Stimulated activated CD4-positive, alpha-beta T cell treated with anti-CD3 and anti-CD28 coated beads, Interleukin-12 subunit alpha, Interleukin-12 subunit beta, amount 100 ng/mL, for 24 hours (primary cell): ENCODE data around the gene DUOXA2.

Experiments
- DNase-seq, 2 experiments: peaks; one replicate each; pipeline ENCODE4 v3.0.0-alpha.2; 2020; ENCODE audit warnings: low read depth in 2 of 2

DUOXA2 gene

DNA sequence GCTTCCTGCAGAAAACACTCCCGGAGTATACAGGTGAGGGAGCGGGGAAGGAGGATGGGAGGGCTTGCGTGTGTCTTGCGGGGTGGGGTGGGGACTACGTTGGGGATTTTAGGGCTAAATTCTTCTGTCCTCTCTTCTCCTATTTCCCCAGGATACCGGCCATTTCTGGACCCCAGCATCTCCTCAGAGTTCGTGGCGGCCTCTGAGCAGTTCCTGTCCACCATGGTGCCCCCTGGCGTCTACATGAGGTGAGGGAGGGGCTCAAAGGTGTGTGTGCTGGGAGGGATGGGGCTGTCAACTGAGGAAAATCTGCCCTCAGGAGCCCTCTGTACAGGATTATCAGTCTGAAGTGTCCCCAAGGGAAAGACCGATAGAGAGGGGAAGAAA is 22.2 kb downstream of the DUOXA2 start:
- no peak for DNase-seq

DNA sequence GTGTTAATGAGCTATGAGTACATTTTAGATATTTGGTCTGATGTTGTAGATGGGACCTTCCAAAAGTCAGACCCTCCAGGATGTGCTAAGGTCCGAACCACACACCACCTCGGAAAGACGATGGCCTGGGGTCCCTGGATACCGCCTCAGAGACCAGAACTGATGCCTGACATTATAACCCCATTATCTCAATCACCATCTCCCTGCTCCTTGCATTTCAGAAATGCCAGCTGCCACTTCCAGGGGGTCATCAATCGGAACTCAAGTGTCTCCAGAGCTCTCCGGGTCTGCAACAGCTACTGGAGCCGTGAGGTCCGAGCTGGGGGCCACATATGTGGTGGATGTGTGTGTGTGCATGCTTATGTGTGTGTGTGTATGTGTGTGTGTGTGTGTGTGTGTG is 23.6 kb downstream of the DUOXA2 start:
- no peak for DNase-seq

DNA sequence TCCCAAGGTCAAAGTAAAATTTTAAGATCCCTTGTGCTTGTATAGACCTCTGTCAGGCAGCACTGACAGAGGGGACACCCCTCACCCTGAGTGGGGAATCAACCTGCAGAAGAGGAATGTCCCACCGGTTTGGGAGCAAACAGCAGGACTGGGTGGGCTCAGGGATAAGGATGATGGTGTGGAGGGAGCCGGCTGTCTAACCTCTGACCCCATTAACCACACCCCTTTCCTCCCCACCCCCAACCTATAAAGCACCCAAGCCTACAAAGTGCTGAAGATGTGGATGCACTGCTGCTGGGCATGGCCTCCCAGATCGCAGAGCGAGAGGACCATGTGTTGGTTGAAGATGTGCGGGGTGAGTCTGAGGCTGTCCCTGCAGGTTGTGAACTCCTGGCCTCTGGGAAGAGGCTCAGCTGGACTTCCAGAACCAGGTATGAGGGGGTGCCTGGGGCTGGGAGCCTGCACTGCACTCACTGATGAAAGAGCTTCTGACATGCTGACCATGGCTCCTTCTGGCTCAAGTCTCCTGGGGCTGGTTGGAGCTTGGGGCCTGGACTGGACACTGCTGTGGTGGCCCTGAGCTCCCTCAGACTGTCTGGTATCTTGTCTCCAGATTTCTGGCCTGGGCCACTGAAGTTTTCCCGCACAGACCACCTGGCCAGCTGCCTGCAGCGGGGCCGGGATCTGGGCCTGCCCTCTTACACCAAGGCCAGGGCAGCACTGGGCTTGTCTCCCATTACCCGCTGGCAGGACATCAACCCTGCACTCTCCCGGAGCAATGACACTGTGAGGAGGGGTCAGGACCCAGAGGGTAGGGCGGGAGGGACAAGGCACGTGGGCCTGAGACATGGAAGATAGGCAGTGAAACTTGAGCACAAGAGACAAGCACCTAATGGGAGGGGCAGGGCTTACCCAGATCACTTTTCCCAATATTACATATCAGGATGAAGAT is 25.0 kb downstream of the DUOXA2 start:
- DNase-seq, result no peak

DNA sequence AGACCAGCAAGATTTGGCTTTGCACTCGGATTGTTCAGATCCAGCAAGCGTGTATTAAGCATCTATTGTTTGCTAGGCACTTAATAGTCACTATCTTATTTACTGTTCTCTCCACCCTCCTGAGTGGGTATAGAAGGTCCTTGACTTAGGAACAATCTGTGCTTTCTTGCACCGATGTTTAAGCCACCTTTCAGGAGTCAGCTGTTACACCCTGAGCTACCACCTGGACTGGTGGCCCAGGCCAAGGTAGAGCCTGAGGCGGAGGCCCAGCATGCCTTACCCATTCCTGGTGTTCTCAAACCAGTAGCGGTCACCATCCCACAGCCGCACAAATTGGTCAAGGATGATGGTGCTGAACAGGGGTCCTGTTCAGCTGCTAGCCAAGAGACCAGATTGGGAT is 25.6 kb downstream of the DUOXA2 start:
- no peak for DNase-seq

DNA sequence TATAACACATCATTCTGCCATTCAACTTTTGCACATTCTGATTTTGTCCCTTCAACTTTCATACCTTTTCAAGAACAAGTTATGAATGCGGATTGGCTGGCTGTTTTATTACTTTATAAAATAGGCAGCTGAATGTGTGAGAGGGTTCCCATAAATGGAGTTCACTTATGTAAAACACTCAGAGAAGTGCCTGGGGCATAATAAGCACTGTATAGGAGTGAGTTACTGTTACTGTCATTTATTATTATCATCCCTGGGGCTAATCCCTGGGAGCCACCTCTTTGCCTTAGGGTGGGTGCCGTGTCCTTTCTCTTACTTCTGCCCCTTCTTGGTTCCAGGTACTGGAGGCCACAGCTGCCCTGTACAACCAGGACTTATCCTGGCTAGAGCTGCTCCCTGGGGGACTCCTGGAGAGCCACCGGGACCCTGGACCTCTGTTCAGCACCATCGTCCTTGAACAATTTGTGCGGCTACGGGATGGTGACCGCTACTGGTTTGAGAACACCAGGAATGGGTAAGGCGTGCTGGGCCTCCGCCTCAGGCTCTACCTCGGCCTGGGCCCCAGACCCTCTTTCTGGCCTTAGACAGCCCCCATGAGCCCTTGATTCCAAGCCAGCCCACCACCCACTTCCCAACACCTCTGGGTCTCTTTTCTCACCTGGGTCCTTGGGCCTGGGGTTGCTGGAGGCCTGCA is 26.6 kb downstream of the DUOXA2 start:
- DNase-seq, result no peak

DNA sequence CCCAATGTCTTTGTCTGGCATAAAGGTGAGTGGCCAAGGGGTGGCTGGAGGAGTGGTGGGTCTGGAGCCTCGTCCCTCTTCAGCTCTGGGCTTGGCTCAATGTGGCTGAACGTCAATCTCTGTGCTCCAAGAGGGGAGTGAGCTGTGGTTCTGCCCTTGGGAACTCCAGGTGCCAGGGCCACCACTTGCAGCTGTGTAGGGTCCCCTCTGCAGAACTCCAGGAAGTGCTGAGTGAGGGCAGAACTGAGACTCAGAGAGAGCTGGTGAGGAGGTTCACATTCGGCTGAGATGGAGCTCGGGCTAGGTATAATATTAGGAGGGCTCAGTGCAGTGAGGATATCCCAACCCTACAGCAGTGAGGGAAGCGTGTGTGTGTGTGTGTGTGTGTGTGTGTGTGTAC is 27.3 kb downstream of the DUOXA2 start:
- DNase-seq, result no peak

DNA sequence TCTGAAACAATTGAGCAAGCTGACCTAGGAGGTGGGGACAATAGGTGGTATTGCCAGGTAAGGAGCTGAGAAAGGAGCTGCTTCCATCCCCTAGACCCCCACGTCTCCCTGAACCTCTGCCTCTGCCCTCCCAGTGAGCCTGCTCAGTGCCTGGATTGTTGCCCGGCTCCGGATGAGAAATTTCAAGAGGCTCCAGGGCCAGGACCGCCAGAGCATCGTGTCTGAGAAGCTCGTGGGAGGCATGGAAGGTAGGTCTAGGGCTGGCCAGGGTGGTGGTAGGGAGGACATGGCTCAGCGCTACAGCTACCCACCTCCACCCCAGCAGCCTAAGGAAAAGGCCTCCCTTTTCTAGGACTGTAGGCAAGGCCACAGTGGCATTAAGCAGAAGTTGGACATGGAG is 28.9 kb downstream of the DUOXA2 start:
- no peak for DNase-seq

DNA sequence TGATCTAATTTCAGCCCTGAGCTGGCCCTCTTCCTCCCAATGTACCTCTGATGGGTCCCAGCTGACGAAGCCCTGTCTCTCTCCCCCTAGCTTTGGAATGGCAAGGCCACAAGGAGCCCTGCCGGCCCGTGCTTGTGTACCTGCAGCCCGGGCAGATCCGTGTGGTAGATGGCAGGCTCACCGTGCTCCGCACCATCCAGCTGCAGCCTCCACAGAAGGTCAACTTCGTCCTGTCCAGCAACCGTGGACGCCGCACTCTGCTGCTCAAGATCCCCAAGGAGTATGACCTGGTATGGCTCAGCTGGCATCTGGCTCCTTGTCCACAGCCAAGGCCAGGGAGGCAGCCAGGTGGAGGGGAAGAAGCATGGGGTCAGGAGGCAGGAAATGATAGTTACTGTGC is 29.8 kb downstream of the DUOXA2 start:
- DNase-seq, result no peak

DNA sequence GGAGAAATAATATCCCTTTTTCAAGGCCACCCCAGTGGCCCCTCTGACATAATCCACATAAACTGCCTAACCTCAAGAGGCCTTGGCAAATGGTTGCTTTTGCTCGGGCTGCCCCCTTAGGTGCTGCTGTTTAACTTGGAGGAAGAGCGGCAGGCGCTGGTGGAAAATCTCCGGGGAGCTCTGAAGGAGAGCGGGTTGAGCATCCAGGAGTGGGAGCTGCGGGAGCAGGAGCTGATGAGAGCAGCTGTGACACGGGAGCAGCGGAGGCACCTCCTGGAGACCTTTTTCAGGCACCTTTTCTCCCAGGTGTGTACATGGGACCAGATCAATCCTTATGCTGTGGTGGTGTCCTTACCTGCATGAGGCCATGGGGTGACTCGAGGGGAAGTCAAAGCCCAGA is 30.6 kb downstream of the DUOXA2 start:
- DNase-seq, result no peak

DNA sequence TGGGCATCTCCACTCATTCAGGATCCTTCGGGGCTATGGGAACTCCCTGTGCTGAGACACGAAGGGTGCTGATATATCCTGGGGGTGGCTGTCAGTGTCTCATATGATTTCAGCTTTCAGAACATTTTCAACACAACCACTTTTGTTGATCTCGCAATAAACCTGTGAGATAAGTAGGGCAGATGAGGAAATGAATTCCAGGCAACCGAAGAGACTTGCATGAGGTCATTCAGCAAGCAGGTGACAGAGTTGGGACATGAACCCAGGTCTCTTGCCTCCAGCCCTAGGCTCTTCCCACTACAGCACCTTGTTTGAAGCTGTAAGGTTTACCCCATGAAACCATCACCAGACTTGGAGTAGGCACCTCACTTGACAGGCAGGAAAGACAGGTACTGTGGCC is 32.3 kb downstream of the DUOXA2 start:
- DNase-seq, result no peak

DNA sequence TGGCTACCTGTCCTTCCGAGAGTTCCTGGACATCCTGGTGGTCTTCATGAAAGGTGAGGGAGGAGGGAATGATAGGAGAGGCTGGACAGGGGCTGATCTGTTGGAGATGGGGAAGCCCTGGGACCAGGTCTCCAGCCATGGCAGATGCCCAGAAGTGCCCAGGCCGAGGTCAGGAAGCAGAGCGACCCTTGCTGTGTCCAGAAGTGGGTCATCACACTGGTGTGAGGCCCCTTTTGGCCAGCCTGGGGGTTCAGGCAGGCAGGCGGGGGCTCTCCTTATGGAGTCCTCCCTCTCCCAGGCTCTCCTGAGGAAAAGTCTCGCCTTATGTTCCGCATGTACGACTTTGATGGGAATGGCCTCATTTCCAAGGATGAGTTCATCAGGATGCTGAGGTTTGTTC is 33.5 kb downstream of the DUOXA2 start:
- DNase-seq, result no peak

DNA sequence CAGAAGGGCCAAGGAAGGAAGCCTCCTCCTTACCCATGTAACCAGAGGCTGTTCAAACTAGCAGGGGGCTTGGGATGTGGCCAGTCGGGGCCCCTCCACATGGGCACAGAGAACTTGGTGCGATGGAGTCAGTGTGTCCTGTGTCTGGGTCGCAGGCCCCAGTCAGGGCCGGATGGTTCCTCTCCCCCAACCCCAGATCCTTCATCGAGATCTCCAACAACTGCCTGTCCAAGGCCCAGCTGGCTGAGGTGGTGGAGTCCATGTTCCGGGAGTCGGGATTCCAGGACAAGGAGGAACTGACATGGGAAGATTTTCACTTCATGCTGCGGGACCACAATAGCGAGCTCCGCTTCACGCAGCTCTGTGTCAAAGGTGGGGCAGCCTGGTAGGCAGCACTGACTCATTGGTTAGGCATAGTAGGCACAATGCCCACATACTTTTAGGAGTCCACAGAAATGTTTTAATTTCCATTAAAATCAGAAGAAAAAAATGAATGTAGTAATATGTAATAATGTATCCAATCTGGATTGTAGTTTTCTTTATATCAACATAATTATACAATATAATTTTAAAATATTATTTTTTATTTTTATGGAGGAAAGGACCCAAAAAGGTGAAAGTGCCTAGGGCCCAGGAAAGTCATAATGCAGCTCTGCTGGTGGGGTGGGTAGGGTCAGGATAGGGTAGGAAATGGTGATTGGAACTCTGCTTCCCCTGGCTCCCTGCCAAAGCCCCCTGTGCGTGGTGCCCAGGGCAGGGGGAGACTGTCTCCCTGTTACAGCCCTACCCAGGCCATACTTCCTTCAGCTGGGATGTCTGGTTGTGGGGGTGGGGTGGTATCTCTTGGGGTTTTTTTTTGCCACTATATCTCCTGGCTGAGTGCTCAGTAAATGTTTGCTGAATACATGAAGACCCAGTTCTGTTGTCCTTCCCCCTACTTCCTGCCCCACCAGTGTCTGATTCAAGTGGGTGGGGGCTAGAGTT is 34.2 kb downstream of the DUOXA2 start:
- no peak for DNase-seq

DNA sequence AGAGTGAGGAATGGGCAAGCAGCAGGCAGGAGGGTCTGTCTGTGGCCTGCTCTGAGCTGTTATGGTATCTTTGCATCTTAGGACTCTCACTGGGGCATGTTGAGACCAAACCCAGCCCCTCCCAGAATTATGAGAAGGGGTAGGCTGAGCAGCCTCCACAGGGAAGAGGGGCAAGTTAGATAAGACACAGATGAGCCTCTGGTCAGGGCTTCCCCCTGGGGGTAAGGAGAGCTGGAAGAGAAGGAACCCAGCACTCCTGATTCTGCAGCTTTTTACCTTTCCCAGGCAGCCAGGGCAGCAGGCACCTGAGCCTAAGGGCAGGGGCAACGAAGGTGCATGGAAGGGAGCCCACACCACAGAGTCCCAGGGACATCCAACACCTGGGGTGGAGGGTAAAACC is 34.9 kb downstream of the DUOXA2 start:
- DNase-seq, result no peak

DNA sequence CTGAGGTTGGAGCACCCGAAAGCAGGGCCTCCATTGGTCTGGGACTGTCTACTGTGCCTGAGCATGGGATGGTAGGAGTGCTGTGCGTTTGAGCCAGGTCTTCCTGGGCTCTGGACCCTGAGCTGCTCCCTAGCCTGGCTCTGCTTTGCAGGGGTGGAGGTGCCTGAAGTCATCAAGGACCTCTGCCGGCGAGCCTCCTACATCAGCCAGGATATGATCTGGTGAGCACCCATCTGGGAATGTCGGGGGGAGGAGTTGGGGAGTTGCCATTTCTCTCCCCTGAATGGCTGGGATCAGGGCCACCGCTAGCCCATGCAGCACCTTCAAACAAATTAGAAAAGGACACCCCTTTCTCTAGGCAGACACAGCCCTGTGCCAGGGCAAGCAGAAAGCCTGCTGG is 36.4 kb downstream of the DUOXA2 start:
- no peak for DNase-seq

DNA sequence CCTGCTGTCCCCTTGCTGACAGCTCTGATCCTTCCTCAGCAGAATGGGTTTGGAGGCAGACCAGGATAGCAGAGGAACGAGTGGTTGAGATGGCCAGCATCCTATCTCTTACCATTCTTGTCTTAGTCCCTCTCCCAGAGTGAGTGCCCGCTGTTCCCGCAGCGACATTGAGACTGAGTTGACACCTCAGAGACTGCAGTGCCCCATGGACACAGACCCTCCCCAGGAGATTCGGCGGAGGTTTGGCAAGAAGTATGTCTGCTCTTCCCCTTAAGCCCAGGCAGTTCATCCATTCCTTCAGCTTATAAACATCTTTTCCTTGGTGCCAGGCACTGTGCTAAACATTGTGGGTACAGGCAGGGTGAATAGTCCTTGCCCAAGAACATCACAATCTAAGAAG is 36.9 kb downstream of the DUOXA2 start:
- no peak for DNase-seq

DNA sequence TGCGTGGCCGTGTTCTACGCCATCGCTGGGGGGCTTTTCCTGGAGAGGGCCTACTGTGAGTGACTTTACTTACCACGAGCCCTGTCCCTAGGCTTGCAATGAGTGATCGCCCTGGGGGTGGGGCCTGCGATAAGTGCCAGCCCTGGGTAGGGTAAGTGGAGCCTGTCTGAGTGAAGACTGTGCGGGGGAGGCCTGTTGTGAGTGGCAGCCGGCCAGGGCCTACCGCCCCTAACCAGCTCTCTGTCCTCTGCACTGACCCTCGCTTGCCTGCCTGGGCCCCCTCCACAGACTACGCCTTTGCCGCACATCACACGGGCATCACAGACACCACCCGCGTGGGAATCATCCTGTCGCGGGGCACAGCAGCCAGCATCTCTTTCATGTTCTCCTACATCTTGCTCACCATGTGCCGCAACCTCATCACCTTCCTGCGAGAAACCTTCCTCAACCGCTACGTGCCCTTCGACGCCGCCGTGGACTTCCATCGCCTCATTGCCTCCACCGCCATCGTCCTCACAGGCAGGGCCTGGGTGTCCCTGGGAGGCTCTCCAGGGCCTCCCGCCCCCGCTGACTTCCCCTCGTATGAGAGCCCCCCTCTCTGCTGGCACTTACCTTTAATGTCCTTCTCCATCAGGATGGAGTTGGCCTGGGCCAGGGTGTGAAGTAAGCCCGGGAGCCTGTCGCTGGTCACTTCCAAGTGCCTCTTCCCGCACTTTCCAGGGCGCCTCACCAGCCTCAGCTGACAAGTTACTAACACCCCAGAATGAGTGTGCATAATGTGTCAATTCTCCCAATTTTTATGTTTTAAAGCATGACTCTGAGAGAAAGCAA is 38.1 kb downstream of the DUOXA2 start:
- no peak for DNase-seq

DNA sequence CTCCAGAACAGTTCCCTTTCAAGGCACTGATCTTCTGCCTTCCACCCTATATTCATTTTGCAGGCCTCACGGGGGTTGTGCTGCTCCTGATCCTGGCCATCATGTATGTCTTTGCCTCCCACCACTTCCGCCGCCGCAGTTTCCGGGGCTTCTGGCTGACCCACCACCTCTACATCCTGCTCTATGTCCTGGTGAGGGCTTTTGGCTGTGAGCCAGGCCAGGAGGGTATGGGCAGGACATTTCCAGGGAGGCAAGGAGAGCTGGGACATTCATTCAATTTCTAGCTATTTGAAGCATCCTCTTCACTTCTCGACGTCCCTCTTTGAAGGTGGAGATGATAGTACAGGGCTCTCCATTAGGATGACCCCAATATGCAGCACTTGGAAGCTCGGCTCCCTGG is 41.6 kb downstream of the DUOXA2 start:
- no peak for DNase-seq

DNA sequence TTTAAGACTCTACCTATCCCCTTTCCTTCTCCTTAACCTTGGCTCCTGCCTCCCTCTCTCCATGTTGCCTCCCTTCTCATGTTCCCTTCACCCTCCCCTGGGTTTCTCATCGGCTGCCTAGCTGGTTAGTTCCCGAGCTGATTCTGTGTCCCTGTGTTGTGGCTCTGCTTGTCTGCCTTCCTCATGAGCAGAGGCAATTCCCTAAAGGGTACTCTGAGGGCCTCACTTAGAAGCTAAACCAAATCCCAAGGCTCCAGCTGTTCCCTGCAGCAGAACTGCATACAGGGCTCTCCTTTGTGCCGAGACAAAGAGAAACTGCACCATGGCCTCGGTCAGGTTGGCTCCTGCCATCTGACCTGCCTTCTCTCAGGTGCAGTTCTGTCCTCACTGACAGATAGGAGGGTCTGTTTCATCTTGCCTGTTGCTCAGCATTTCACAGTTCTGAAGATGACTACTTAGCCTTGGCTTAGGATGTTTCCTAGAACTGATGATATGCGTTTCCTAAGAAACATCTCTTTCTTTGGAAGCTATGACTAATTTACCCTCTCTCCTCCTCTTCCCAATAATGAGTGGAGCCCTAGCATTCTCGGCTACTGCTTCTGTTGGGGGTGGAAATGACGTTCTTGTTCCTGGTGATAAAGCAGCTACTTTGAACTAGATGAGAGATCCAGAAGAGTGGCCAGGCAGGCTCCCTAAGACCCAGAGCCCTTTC is 42.8 kb downstream of the DUOXA2 start:
- no peak for DNase-seq

DNA sequence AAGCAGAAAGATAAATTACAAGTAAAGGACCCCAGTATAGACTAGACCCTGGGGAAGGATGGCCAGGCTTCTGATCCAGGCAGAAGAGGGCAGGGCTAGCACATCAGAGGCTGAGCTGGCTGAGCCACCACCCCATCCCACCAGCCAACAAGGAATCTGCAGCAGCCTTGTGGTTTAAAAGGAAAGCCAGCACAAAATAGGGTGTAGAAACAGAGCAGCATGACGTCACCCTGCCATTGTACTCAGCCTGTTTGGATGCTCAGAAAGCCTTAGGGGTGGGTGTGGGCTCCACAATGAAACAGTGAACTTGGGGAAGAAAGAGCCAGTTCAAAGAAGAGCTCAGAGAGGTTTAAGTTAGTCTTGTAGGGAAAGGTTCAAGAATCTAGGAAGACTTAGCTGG is 43.8 kb downstream of the DUOXA2 start:
- DNase-seq, result no peak

DNA sequence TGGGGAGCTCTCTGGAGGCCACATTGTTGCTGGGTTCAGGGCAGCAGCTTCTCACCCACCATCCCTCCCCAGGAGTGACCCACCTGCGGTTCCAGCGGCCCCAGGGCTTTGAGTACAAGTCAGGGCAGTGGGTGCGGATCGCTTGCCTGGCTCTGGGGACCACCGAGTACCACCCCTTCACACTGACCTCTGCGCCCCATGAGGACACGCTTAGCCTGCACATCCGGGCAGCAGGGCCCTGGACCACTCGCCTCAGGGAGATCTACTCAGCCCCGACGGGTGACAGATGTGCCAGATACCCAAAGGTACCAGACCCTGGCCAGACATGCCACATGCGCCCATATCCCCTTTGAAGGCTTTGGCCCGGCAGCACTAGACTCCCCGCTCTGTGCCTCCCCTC is 47.5 kb downstream of the DUOXA2 start:
- DNase-seq, result no peak
